ENCODE data around the gene NKD1. TPM values are rescaled to one million over a fixed set of nuclear protein-coding genes. Genes with fewer than 3 reads are reported as not detected.

Gene NKD1
- polyA plus RNA-seq, 1 experiment: 0.11 TPM

DNA sequence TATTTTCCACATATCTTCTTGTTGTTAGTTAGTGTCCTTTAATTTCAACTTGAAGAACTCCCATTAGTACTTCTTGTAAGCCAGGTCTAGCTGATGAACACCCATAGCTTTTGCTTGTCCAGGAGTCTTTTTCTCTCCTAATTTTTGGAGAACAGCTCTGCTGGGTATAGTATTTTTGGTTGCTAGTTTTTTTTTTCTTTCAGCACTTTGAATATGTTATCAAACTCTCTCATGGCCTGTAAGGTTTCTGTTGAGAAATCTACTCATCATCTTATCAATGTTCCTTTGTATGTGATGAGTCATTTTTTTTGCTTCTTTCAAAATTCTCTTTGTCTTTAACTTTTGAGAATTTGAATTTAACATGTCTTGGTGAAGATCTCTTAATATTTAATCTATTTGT is 31.8 kb upstream of the NKD1 start:
- no peak for DNase-seq (ENCODE audit: low read depth)
- Histone ChIP-seq H3K27me3 (ENCODE audit: control insufficient read depth, insufficient read depth, low read length) (no peaks in the 10 kb centered on the region; the same call in none of the 2 replicates), H3K4me3 (ENCODE audit: low read depth, low read length) (no peak overlapping the region), H3K36me3 (ENCODE audit: control insufficient read depth, insufficient read depth, low read length) (no peaks in the 10 kb centered on the region)
- POLR2A ChIA-PET: no interaction called here
- TF ChIP-seq, protein P1, sequence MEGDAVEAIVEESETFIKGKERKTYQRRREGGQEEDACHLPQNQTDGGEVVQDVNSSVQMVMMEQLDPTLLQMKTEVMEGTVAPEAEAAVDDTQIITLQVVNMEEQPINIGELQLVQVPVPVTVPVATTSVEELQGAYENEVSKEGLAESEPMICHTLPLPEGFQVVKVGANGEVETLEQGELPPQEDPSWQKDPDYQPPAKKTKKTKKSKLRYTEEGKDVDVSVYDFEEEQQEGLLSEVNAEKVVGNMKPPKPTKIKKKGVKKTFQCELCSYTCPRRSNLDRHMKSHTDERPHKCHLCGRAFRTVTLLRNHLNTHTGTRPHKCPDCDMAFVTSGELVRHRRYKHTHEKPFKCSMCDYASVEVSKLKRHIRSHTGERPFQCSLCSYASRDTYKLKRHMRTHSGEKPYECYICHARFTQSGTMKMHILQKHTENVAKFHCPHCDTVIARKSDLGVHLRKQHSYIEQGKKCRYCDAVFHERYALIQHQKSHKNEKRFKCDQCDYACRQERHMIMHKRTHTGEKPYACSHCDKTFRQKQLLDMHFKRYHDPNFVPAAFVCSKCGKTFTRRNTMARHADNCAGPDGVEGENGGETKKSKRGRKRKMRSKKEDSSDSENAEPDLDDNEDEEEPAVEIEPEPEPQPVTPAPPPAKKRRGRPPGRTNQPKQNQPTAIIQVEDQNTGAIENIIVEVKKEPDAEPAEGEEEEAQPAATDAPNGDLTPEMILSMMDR (IDR thresholded peaks at IDR 0.05; ENCODE audit: insufficient read depth, low read depth, low read length): no peak
- CTCF ChIA-PET: no interaction called here

DNA sequence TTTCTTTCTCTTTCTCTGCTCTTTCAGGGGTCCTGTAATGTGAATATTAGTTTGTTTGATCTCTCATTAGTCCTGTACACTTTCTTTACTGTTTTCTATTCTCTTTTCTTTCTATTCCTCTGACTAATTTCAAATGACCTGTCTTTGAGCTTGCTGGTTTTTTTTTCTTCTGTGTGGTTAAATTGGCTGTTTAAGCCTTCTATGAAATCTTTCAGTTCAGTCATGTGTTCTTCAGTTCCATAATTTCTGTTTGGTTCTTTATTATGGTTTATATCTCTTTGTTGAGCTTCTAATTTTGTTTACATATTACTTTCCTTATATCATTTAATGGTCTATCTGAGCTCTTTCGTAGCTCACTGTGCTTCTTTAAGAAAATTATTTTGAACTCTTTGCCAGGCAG is 31.3 kb upstream of the NKD1 start:
- POLR2A ChIA-PET: no interaction called here
- CTCF ChIA-PET: no interaction called here
- TF ChIP-seq, protein P1 (IDR thresholded peaks at IDR 0.05; ENCODE audit: insufficient read depth, low read depth, low read length): no peak

DNA sequence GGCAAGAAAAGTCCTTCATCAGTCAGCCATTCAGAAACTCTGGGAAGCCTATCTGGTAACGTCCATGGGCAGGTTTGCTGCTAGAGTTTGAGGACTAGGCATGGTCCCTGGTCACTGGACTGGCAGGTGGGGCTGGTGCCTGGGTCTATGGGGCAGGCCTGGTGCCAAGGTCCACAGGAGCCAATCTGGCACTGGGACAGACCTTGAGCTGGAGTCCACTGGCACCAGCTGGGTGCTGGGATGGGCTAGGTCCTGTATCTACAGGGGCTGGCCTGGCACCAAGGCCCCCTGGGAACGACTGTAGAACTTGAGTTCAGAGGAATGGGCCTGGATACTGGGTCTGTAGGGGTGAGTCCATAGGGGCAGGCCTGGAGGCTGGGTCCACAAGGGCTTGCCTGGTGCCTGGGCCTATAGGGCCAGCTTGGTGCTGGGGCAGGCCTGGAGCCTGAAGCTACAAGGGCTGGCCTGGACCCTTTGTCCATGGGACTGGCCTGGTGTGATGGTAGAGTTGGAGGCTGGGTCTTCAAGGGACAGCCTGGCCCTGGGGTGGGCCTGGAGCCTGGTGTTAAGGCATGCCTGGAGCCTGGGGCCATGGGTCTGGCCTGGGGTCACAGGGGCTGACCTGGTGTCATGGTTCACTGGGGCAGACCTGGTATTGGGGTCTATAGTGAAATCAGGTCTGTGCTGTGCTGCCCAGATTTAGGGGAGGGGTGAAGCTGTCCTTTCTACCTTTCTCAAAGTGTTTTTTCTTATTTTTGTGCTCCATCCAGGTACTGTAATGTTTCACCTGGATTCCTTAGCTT is 30.5 kb upstream of the NKD1 start:
- ChIA-PET CTCF (interaction anchor here (1.0 kb wide), 1 partner anchor 8 kb away, joined by 3 read pairs; no protein-coding TSS in a partner anchor), POLR2A (no interaction called here)
- Histone ChIP-seq H3K27me3 (ENCODE audit: control insufficient read depth, insufficient read depth, low read length) (no peaks in the 10 kb centered on the region; the same call in none of the 2 replicates), H3K36me3 (ENCODE audit: control insufficient read depth, insufficient read depth, low read length) (no peaks in the 10 kb centered on the region), H3K4me3 (ENCODE audit: low read depth, low read length) (no peak overlapping the region)
- TF ChIP-seq, protein P1 (IDR thresholded peaks at IDR 0.05; ENCODE audit: insufficient read depth, low read depth, low read length): no peak
- DNase-seq (ENCODE audit: low read depth): no peak

More for the DNA sequence above, 31.3 kb upstream of the NKD1 start:
- no peak overlapping the region for H3K4me3 ChIP-seq (ENCODE audit: low read depth, low read length)
- H3K27me3 ChIP-seq (ENCODE audit: control insufficient read depth, insufficient read depth, low read length): no peaks in the 10 kb centered on the region; the same call in none of the 2 replicates
- H3K36me3 ChIP-seq (ENCODE audit: control insufficient read depth, insufficient read depth, low read length): no peaks in the 10 kb centered on the region
- no peak for DNase-seq (ENCODE audit: low read depth)

DNA sequence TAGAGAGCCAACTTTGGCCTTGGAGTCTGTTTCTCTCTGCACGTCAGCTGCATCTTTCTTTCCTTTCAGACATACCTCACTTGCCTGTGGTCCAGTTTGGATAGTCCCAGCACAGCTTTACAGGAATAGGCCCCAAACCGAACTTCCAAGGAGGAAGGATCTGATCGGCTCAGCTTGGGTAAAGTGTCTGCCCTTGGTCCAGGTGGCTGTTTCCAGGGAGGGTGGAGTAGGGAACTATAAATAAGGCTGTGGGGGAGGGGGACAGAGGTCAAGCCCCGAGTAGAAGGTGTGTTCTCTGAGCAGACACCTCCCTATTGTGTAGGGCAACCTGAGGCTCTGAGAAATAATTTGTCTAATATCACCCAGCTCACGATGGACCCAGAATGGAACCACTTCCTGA is 29.2 kb upstream of the NKD1 start:
- no peak for DNase-seq (ENCODE audit: low read depth)
- POLR2A ChIA-PET: no interaction called here
- H3K27me3 ChIP-seq (ENCODE audit: control insufficient read depth, insufficient read depth, low read length): no peaks in the 10 kb centered on the region; the same call in none of the 2 replicates
- TF ChIP-seq, protein P1 (IDR thresholded peaks at IDR 0.05; ENCODE audit: insufficient read depth, low read depth, low read length): no peak
- no peaks in the 10 kb centered on the region for H3K36me3 ChIP-seq (ENCODE audit: control insufficient read depth, insufficient read depth, low read length)
- CTCF ChIA-PET: interaction anchor here (1.0 kb wide), 1 partner anchor 9 kb away, joined by 3 read pairs; no protein-coding TSS in a partner anchor
- no peak overlapping the region for H3K4me3 ChIP-seq (ENCODE audit: low read depth, low read length)

DNA sequence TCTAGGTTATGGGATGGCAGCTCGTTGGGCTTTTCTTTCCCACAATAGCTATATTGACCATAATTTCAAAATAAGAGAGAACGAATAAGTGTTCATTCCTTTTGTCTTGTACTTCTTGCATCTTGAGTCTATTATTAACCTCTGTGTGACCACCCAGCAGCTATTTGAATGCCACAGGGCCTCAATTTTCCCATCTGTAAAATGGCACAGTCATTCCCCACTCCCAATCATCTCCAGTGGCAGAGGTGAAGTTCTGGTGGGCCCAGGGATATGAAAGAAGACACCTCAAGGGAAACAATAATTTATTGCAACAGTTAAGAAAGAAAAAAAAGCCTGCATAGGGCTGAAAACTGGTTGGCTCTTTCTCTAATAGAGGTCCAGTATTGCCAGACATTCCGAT is 28.6 kb upstream of the NKD1 start:
- Histone ChIP-seq H3K36me3 (ENCODE audit: control insufficient read depth, insufficient read depth, low read length) (no peaks in the 10 kb centered on the region), H3K27me3 (ENCODE audit: control insufficient read depth, insufficient read depth, low read length) (no peaks in the 10 kb centered on the region; the same call in none of the 2 replicates), H3K4me3 (ENCODE audit: low read depth, low read length) (no peak overlapping the region)
- TF ChIP-seq, protein P1 (IDR thresholded peaks at IDR 0.05; ENCODE audit: insufficient read depth, low read depth, low read length): no peak
- POLR2A ChIA-PET: no interaction called here
- CTCF ChIA-PET: no interaction called here
- no peak for DNase-seq (ENCODE audit: low read depth)

All from BJ (cell line).